HG03159 (cell line): Measurements from ENCODE around the gene TAOK1.

ENCODE experiments used
- ATAC-seq: cut with Tn5 transposase; IDR thresholded peaks from one replicate; pipeline ENCODE4 v1.9.1; 2021; ENCODE audit warnings: mild to moderate bottlenecking, moderate library complexity; ENCODE audit not compliant: unreplicated experiment

The TAOK1 gene

GRCh38 chr17:29593591-29594518 lies 203.7 kb downstream of the TAOK1 start:
- ATAC-seq, result no peak

GRCh38 chr17:29594519-29595090 lies 204.4 kb downstream of the TAOK1 start:
- no peak for ATAC-seq

DNA sequence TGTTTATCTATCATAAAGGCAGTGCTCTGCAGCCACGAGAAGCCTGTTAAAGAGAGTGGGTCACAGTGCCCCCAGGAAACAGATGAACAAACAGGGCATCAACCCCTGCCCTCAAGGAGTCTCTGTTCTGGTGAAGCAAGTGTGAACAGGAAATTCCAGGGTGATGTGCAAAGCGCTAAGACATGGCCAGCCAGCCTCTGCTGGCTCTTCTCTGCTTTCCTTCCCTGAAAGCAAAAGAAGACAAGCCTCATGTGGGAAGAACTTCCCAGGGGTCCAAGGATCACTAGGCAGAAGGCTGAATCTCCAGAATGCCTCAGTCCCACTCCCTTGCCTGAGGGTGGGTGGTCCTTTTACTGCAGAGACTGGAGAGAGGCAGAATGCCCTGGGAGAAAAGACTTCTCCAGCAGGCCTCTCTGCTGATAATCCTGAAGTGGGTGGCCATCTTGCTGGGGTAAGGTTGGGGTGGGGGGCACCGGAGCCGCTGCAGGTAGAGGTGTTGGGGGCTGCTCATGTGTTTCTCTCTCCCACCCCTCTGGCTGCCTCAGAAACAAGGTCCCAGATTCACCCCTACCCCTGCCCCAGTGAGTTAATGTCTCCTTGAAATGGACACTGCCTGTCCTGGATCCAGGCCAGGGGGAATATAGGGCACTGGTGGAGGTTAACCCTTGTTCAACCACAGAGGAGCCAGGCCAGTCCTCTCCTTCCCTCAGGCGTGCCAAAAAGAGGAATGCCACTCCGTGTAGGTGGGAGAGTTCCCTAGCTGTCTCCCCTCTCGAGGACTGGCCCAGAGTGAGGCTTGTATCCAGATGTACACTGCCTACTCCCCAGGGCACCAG lies 205.2 kb downstream of the TAOK1 start:
- no peak for ATAC-seq

DNA sequence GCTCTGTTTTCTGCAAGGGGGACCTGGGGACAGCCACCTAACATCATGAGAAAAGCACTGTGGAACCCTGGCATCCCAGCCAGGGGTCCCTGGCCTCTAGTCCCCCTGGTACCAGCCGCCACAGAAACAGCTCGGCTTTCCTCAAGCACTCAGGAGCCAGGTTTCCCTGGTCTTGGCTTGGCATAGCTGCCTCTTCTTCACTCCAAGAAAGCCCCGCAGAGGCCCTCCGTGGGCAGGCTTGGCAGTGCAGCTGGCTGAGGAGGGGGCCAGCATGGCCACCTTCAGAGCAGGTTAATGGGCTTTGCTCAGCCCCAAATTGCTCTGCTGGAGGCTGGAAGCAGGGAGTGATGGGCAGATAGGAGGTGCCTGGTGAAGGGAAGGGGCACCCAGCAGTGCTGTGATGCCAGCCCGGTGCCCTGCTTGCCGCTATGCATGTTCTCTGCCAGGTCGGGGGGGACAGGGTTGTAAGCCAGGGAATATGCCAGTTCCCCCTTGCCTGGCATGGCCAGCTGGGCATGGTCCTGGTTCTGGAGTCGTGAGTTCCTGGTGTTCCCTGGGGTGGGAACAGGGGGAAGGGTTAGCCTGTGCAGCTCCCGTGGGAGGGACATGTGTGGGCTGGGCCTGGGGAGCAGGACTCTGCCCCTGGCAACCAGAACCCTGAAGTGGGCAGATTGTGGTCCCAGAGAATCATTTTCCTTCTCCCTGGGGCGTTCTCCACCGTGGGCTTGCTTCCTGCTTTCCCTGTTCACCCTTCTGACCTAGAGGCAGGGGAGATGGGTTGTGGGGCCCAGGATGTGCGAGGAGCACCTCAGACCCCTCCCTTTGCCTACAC lies 206.0 kb downstream of the TAOK1 start:
- no peak for ATAC-seq

- ATAC-seq, result no peak
These were observed 206.6 kb downstream of the TAOK1 start for GRCh38 chr17:29596811-29597210.

DNA sequence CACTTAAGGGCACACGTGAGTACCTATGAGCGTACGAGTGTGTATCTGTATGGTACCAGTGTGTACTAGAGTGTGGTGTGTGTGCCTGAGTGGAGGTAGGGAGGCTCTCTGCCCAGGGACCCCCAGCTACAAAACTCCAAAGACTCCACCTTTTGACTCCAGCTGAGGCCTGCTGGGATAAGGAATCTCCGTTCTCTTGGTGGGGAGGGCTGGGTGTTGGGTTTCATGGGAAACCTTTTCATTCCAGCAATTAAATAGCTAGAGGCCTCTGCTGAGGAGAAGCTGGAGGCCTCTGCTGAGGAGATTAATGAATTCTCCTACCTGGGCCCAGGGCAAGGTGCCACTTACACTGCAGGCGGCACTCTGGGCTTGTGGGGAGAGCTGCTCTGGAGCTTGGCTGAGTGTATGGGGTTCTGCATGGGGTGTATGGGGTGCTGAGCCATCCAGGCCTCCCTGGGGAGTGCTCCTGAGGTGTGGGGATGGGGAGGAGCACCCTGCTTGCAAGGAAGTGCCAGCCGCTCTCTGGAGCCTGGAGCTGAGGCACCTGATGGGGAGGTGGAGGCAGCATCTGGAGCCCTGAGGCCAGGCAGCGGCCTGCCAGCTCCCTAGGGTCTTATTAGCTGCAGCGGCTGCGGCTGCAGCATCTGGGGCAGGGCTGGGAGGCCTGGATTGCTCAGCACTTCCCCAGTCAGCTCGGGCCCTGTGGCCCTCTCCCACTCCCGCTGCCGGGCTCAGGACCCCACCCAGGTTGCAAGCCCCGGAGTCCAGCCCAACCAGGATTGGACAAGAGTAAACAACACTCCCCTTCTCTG lies 207.4 kb downstream of the TAOK1 start:
- ATAC-seq, result no peak
